Neural cell (in vitro differentiated cells): Measurements from ENCODE around the gene FHAD1. TPM values are rescaled to one million over a fixed set of nuclear protein-coding genes. Genes with fewer than 3 reads are reported as not detected.

Experiments
- H2AFZ ChIP-seq: fragments of 200-600, 300-800 bp; sonication (generic), shearing (Covaris generic); 2 replicates; pipeline ENCODE4 v1.6.0; 2014; ENCODE audit warnings: low read depth, mild to moderate bottlenecking, antibody characterized with exemption, low read length, moderate library complexity
- H3F3A ChIP-seq: fragments of 200-600 bp; shearing (Covaris generic); 2 replicates; pipeline ENCODE4 v1.6.1; 2016; ENCODE audit warnings: mild to moderate bottlenecking, moderate library complexity, mixed read lengths, antibody characterized with exemption, low read length; ENCODE audit not compliant: insufficient read depth, poor library complexity, severe bottlenecking
- H3K27ac ChIP-seq: fragments of 200-600, 300-800 bp; sonication (generic), shearing (Covaris generic); 2 replicates; pipeline ENCODE4 v1.5.1; 2014; ENCODE audit warnings: mild to moderate bottlenecking, low read length, moderate library complexity
- H3K27me3 ChIP-seq: fragments of 300-800, 200-600 bp; sonication (generic), shearing (Covaris generic); 2 replicates; pipeline ENCODE4 v1.6.0; 2014; ENCODE audit warnings: mild to moderate bottlenecking, low read depth, low read length, moderate library complexity; ENCODE audit not compliant: insufficient read depth
- H3K36me3 ChIP-seq: fragments of 300-800, 200-600 bp; sonication (generic), shearing (Covaris generic); 2 replicates; pipeline ENCODE4 v1.5.1; 2014; ENCODE audit warnings: mild to moderate bottlenecking, antibody characterized with exemption, low read length, moderate library complexity; ENCODE audit not compliant: insufficient read depth
- H3K4me2 ChIP-seq: fragments of 300-800, 200-600 bp; sonication (generic), shearing (Covaris generic); 2 replicates; pipeline ENCODE4 v1.6.0; 2014; ENCODE audit warnings: mild to moderate bottlenecking, low read length
- H3K4me3 ChIP-seq: fragments of 300-800, 200-600 bp; sonication (generic), shearing (Covaris generic); 2 replicates; pipeline ENCODE4 v1.5.1; 2014; ENCODE audit warnings: mild to moderate bottlenecking, low read length, moderate library complexity
- H3K79me2 ChIP-seq: fragments of 200-600 bp; shearing (Covaris generic); replicated peaks from 2 replicates; pipeline ENCODE4 v1.6.0; 2014; ENCODE audit warnings: mild to moderate bottlenecking, low read length, moderate library complexity; ENCODE audit not compliant: insufficient read depth
- H3K9ac ChIP-seq: fragments of 300-800, 200-600 bp; sonication (generic), shearing (Covaris generic); 2 replicates; pipeline ENCODE4 v1.6.1; 2016; ENCODE audit warnings: mild to moderate bottlenecking, low read length, mixed read lengths
- H3K9me2 ChIP-seq: fragments of 200-600 bp; shearing (Covaris generic); 2 replicates; pipeline ENCODE4 v1.6.1; 2016; ENCODE audit warnings: mild to moderate bottlenecking, low read length, mixed read lengths; ENCODE audit not compliant: insufficient read depth
- H3K9me3 ChIP-seq: fragments of 200-600, 300-800 bp; sonication (generic), shearing (Covaris generic); 2 replicates; pipeline ENCODE4 v1.6.1; 2016; ENCODE audit warnings: mild to moderate bottlenecking, mixed run types, low read length, moderate library complexity, mixed read lengths
- H4K20me1 ChIP-seq: fragments of 200-600 bp; shearing (Covaris generic); 2 replicates; pipeline ENCODE4 v1.6.1; 2016; ENCODE audit warnings: mild to moderate bottlenecking, mixed run types; ENCODE audit not compliant: insufficient read depth
- EP300 ChIP-seq: fragments of 450-650 bp; conservative IDR thresholded peaks from 2 replicates; pipeline ENCODE4 v1.6.1; 2014; ENCODE audit warnings: antibody characterized with exemption, mild to moderate bottlenecking, moderate library complexity; ENCODE audit not compliant: poor library complexity, severe bottlenecking
- EZH2 ChIP-seq: fragments of 200-600, 300-800 bp; shearing (Covaris generic), sonication (generic); IDR thresholded peaks from 2 replicates; pipeline ENCODE4 v1.6.1; 2014; ENCODE audit warnings: antibody characterized with exemption, low read length, borderline replicate concordance, mild to moderate bottlenecking; ENCODE audit not compliant: insufficient read depth, poor library complexity, severe bottlenecking
- MXI1 ChIP-seq: fragments of 450-650 bp; conservative IDR thresholded peaks from 2 replicates; pipeline ENCODE4 v1.6.1; 2014; ENCODE audit warnings: antibody characterized with exemption, mild to moderate bottlenecking; ENCODE audit not compliant: poor library complexity, severe bottlenecking
- POLR2AphosphoS5 ChIP-seq: IDR thresholded peaks from 2 replicates; pipeline ENCODE4 v1.6.1; 2012
- RAD21 ChIP-seq: fragments of 450-650 bp; conservative IDR thresholded peaks from 2 replicates; pipeline ENCODE4 v1.6.1; 2014; ENCODE audit warnings: antibody characterized with exemption, mild to moderate bottlenecking, moderate library complexity
- SMC3 ChIP-seq: fragments of 450-650 bp; conservative IDR thresholded peaks from 2 replicates; pipeline ENCODE4 v1.6.1; 2014; ENCODE audit warnings: antibody characterized with exemption, mild to moderate bottlenecking, moderate library complexity; ENCODE audit not compliant: poor library complexity
- TAF1 ChIP-seq: IDR thresholded peaks from 2 replicates; pipeline ENCODE4 v1.6.1; 2012; ENCODE audit warnings: low read depth
- polyA plus RNA-seq: library from polyadenylated mRNA; depleted of rRNA; stranded (reverse); fragments of >200 nt; gene quantifications from 2 replicates; pipeline ENCODE4 v1.2.3, GENCODE V29; 2014
- TF ChIP-seq, protein P1 (sequence below): fragments of 450-650 bp; IDR thresholded peaks from 2 replicates; pipeline ENCODE4 v1.5.1; 2014; ENCODE audit warnings: antibody characterized with exemption, mild to moderate bottlenecking, moderate library complexity; ENCODE audit not compliant: poor library complexity, severe bottlenecking
- TF ChIP-seq, protein P2 (sequence below): IDR thresholded peaks from 2 replicates; pipeline ENCODE4 v1.6.1; 2012; ENCODE audit warnings: borderline replicate concordance

The FHAD1 gene
- polyA plus RNA-seq, 1 donor from 2014 or later, result 0.46 TPM

DNA sequence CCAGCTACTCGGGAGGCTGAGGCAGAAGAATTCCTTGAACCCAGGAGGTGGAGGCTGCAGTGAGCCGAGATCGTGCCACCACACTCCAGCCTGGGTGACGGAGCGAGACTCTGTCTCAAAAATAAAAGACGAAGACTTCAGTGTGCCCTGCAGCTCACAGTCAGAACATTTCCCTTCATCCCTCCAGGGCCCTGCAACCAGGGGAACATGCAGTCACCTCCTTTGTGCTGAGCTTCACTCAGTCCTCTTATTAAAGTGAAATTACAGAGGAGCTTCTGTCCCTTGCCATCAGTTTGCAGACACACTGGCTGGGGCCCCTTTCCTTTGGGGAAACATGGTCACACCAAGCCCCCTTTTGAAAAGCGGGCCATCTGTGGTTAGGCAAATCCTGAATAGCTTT, 24.2 kb downstream of the FHAD1 start:
- Histone ChIP-seq H3K9me3 (no peaks in the 10 kb centered on the region), H3K9me2 (no peaks in the 10 kb centered on the region), H3K4me2 (no peak overlapping the region), H4K20me1 (no peaks in the 10 kb centered on the region), H3K27ac (no peak overlapping the region), H3F3A (no peaks in the 10 kb centered on the region), H3K79me2 (no peaks in the 10 kb centered on the region), H3K9ac (no peak overlapping the region), H3K4me3 (no peak overlapping the region), H3K36me3 (no peaks in the 10 kb centered on the region), H3K27me3 (no peaks in the 10 kb centered on the region), H2AFZ (no peak overlapping the region)
- no peak for TF ChIP-seq TAF1
- TF ChIP-seq, protein P1, sequence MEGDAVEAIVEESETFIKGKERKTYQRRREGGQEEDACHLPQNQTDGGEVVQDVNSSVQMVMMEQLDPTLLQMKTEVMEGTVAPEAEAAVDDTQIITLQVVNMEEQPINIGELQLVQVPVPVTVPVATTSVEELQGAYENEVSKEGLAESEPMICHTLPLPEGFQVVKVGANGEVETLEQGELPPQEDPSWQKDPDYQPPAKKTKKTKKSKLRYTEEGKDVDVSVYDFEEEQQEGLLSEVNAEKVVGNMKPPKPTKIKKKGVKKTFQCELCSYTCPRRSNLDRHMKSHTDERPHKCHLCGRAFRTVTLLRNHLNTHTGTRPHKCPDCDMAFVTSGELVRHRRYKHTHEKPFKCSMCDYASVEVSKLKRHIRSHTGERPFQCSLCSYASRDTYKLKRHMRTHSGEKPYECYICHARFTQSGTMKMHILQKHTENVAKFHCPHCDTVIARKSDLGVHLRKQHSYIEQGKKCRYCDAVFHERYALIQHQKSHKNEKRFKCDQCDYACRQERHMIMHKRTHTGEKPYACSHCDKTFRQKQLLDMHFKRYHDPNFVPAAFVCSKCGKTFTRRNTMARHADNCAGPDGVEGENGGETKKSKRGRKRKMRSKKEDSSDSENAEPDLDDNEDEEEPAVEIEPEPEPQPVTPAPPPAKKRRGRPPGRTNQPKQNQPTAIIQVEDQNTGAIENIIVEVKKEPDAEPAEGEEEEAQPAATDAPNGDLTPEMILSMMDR, result no peak
- TF ChIP-seq RAD21, result no peak
- TF ChIP-seq EP300, result no peak
- no peak for TF ChIP-seq EZH2
- no peak for TF ChIP-seq SMC3
- TF ChIP-seq POLR2AphosphoS5, result no peak

DNA sequence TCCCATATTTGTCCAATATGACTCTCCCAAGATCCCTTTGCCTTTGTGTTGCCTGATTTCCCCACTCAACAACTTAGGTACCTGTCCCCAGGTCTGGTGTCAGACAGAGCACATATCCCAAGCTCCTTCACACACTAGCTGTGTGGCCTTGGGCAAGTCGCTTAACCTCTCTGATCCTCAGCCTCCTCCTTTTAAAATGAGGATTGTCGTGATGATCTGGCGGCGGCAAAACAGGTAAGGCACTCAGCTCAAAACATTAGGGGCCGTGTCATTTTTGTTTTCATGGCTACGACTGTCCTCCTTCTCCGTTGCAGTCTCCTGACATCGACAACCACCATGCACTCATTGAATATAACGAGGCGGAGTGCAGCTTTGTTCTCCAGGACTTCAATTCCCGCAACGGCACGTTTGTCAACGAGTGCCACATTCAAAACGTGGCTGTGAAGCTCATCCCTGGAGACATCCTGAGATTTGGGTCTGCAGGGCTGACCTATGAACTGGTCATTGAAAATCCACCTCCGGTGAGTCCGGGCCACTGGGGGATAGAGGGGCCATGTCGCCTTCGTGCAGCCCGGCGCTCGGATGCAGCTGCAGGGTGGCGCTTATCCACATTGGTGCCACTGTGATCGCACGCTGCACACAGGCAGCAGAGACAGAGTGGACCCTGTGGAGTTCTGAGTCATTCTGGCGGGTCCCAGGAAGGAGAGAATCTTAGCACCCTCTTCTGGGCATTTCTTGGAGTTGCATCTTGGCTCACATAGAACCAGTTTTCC, 25.2 kb downstream of the FHAD1 start:
- H3K27ac ChIP-seq, result no peak overlapping the region
- no peak overlapping the region for H2AFZ ChIP-seq
- no peaks in the 10 kb centered on the region for H3K9me3 ChIP-seq
- H3K27me3 ChIP-seq, result no peaks in the 10 kb centered on the region
- TF ChIP-seq SMC3, result peak; percentile 84
- TF ChIP-seq MXI1, result no peak
- TF ChIP-seq RAD21, result peak; percentile 84
- TF ChIP-seq, protein P1, result peak; percentile 83
- no peak overlapping the region for H3K4me2 ChIP-seq
- no peaks in the 10 kb centered on the region for H3K9me2 ChIP-seq
- H3K79me2 ChIP-seq, result no peaks in the 10 kb centered on the region
- no peaks in the 10 kb centered on the region for H3F3A ChIP-seq
- no peak overlapping the region for H3K9ac ChIP-seq
- H3K36me3 ChIP-seq, result no peaks in the 10 kb centered on the region
- H3K4me3 ChIP-seq, result no peak overlapping the region
- H4K20me1 ChIP-seq, result no peaks in the 10 kb centered on the region

DNA sequence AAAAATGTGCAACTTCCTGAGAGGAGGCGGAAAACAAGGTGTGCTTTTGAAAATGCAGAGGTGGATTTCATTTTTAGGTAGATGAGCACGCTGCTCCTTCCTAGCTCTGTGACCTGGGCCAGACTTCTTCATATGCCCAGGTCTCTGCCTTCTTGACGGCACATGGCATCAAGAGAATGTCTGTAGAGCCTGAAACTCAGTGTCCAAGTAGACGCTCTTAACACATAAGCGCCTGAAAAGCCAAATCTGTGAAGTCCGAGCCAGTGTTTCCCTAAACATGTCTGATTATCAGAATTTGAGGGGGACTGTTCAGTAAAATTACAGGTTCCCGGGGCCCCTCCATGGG, 25.7 kb downstream of the FHAD1 start:
- Histone ChIP-seq H3K27ac (no peak overlapping the region), H3K9ac (no peak overlapping the region), H3K79me2 (no peaks in the 10 kb centered on the region), H3K4me3 (no peak overlapping the region), H3K9me2 (no peaks in the 10 kb centered on the region), H3K4me2 (no peak overlapping the region), H2AFZ (no peak overlapping the region), H3K27me3 (no peaks in the 10 kb centered on the region), H3F3A (no peaks in the 10 kb centered on the region), H3K36me3 (no peaks in the 10 kb centered on the region), H3K9me3 (no peaks in the 10 kb centered on the region), H4K20me1 (no peaks in the 10 kb centered on the region)
- no peak for TF ChIP-seq POLR2AphosphoS5
- TF ChIP-seq, protein P1, result peak; percentile 45
- no peak for TF ChIP-seq RAD21
- TF ChIP-seq, protein P2, sequence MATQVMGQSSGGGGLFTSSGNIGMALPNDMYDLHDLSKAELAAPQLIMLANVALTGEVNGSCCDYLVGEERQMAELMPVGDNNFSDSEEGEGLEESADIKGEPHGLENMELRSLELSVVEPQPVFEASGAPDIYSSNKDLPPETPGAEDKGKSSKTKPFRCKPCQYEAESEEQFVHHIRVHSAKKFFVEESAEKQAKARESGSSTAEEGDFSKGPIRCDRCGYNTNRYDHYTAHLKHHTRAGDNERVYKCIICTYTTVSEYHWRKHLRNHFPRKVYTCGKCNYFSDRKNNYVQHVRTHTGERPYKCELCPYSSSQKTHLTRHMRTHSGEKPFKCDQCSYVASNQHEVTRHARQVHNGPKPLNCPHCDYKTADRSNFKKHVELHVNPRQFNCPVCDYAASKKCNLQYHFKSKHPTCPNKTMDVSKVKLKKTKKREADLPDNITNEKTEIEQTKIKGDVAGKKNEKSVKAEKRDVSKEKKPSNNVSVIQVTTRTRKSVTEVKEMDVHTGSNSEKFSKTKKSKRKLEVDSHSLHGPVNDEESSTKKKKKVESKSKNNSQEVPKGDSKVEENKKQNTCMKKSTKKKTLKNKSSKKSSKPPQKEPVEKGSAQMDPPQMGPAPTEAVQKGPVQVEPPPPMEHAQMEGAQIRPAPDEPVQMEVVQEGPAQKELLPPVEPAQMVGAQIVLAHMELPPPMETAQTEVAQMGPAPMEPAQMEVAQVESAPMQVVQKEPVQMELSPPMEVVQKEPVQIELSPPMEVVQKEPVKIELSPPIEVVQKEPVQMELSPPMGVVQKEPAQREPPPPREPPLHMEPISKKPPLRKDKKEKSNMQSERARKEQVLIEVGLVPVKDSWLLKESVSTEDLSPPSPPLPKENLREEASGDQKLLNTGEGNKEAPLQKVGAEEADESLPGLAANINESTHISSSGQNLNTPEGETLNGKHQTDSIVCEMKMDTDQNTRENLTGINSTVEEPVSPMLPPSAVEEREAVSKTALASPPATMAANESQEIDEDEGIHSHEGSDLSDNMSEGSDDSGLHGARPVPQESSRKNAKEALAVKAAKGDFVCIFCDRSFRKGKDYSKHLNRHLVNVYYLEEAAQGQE, result no peak
- no peak for TF ChIP-seq TAF1
- TF ChIP-seq EZH2, result no peak
- TF ChIP-seq EP300, result no peak
- TF ChIP-seq SMC3, result peak; percentile 13
- no peak for TF ChIP-seq MXI1
